ENCODE measurements around the gene SIVA1. TPM values are rescaled to one million over a fixed set of nuclear protein-coding genes. Genes with fewer than 3 reads are reported as not detected.
A peak's percentile ranks its signal among the peaks of the same experiment; 100 is the strongest.

SIVA1 gene
- total and polyA plus RNA-seq, 3 experiments from 2014 or later, result 150 to 227 (median 175) TPM

DNA sequence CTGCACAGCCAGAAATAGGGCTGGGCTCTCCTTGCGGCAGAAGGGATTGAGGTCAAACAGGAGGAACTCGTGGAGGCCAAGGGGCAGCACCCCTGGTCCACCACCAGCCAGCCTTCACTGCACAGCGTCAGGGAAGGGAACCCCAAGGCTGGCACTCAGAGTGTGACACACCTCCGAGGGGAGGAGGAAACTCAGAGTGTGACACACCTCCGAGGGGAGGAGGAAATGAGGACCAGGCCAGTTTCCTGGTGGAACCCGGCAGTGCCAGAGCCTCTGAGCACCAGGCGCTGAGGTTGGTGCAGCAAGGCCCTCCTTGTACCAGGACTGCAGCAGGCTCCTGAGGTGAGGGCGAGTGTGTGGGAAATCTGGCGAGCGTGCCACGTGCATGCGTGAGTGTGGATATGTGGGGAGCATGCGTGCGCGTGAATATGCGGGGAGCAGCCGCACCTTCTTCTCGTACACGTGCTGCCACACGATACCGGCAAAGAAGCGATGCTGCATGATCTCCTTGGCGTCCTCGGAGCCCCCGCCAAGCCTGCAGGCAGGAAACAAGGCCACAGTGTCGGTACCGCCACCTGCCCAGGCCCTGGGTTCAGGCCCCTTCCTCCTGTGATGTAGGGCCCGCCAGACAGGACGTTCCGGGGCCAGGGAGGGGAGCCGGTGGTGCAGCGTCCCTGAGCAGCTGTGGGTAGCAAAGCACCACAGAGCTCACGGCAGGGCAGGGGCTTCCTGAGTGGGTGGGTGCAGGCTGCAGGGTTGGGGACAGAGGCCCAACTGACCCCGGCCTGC lies 19.2 kb downstream of the SIVA1 start:
- Histone ChIP-seq H3K27me3 (ENCODE audit: insufficient read depth, low read length, poor library complexity, severe bottlenecking) (no peaks in the 10 kb centered on the region), H3K36me3 (ENCODE audit: insufficient read depth, low read length) (no peaks in the 10 kb centered on the region), H3K27ac (ENCODE audit: low read depth, low read length) (no peak overlapping the region), H3K4me3 (ENCODE audit: low read length) (no peak overlapping the region), H3K9me3 (ENCODE audit: low read length) (no peaks in the 10 kb centered on the region), H3K4me1 (ENCODE audit: insufficient read depth, low read length) (no peaks in the 10 kb centered on the region)
- Mint-ChIP-seq H3K9me3 (peaks cover 0 to 2% (median 0%) of the 10 kb centered on the region in 5 donors), H3K36me3 (peaks cover 6 to 48% (median 7%) of the 10 kb centered on the region in 3 donors), H3K27me3 (no peaks in the 10 kb centered on the region), H3K4me1 (peaks cover 0 to 15% (median 3%) of the 10 kb centered on the region in 3 donors), H3K27ac (peak overlapping the region in 1 of 8 donors; percentile 50), H3K4me3 (no peak overlapping the region)
- ChIA-PET POLR2A (interaction anchor here (0.6 kb wide), 1 partner anchor 53 kb away, joined by 3 read pairs; no protein-coding TSS in a partner anchor), CTCF (interaction anchor here (8.7 kb wide), 1 partner anchor 55 kb away, joined by 118 read pairs; no protein-coding TSS in a partner anchor)
- DNase-seq, result no peak

- peak overlapping the region in 1 of 8 donors; percentile 6 for H3K27ac Mint-ChIP-seq
- H3K9me3 Mint-ChIP-seq, result peaks cover 0 to 2% (median 0%) of the 10 kb centered on the region in 5 donors
- Histone ChIP-seq H3K27me3 (ENCODE audit: insufficient read depth, low read length, poor library complexity, severe bottlenecking) (no peaks in the 10 kb centered on the region), H3K4me3 (ENCODE audit: low read length) (no peak overlapping the region), H3K4me1 (ENCODE audit: insufficient read depth, low read length) (no peaks in the 10 kb centered on the region), H3K9me3 (ENCODE audit: low read length) (no peaks in the 10 kb centered on the region), H3K27ac (ENCODE audit: low read depth, low read length) (no peak overlapping the region), H3K36me3 (ENCODE audit: insufficient read depth, low read length) (no peaks in the 10 kb centered on the region)
- ChIA-PET POLR2A (no interaction called here), CTCF (interaction anchor here (8.7 kb wide), 1 partner anchor 54 kb away, joined by 118 read pairs; no protein-coding TSS in a partner anchor)
- no peaks in the 10 kb centered on the region for H3K27me3 Mint-ChIP-seq
- H3K36me3 Mint-ChIP-seq, result peaks cover 6 to 49% (median 7%) of the 10 kb centered on the region in 3 donors
- peaks cover 0 to 15% (median 3%) of the 10 kb centered on the region in 3 donors for H3K4me1 Mint-ChIP-seq
- H3K4me3 Mint-ChIP-seq, result no peak overlapping the region
- no peak for DNase-seq
These were observed 20.0 kb downstream of the SIVA1 start for GRCh38 chr14:104772707-104773504.

GRCh38 chr14:104773505-104774452 lies 20.8 kb downstream of the SIVA1 start:
- H3K4me1 ChIP-seq (ENCODE audit: insufficient read depth, low read length), result no peaks in the 10 kb centered on the region
- H3K27ac ChIP-seq (ENCODE audit: low read depth, low read length), result no peak overlapping the region
- H3K4me3 Mint-ChIP-seq, result no peak overlapping the region
- H3K27ac Mint-ChIP-seq, result peak overlapping the region in 1 of 8 donors; percentile 83
- ChIA-PET POLR2A (no interaction called here), CTCF (no interaction called here)
- H3K36me3 ChIP-seq (ENCODE audit: insufficient read depth, low read length), result no peaks in the 10 kb centered on the region
- H3K27me3 Mint-ChIP-seq, result no peaks in the 10 kb centered on the region
- no peak for DNase-seq
- H3K36me3 Mint-ChIP-seq, result peaks cover 6 to 49% (median 7%) of the 10 kb centered on the region in 3 donors
- H3K4me1 Mint-ChIP-seq, result peaks cover 0 to 8% (median 0%) of the 10 kb centered on the region in 3 donors
- H3K9me3 ChIP-seq (ENCODE audit: low read length), result no peaks in the 10 kb centered on the region
- H3K4me3 ChIP-seq (ENCODE audit: low read length), result no peak overlapping the region
- no peaks in the 10 kb centered on the region for H3K27me3 ChIP-seq (ENCODE audit: insufficient read depth, low read length, poor library complexity, severe bottlenecking)
- peaks cover 0 to 2% (median 0%) of the 10 kb centered on the region in 5 donors for H3K9me3 Mint-ChIP-seq

DNA sequence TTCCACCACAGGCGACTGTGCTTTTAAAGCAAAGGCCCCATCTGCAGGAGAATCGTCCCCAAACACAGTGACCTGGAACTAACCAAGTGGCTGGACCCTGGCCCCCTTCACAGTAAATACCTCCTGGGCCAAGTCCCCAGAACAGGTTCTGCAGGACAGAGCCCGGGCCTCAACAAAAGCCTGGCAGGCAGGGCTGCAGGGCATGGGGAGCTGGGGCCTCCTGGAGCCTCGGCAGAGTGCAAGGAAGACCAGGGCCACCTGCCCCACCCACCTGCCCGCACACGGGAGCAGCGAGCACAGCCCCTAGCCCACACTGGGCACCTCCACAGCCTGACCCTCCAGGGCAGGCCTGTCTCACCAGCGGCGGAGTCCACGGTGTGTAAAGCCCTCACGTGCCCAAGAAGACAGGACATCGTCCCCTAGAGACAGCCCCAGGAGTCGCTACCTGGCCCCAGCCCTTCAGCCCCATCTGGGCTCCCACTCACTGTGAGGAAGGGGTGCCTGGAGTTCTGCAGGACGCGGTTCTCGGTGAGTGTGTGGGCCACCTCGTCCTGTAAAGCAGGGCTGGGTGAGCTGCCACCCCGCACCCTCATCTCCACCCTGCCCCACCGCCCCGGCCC lies 21.6 kb downstream of the SIVA1 start:
- no peak overlapping the region for H3K27ac ChIP-seq (ENCODE audit: low read depth, low read length)
- Mint-ChIP-seq H3K36me3 (peaks cover 6 to 48% (median 7%) of the 10 kb centered on the region in 3 donors), H3K27me3 (no peaks in the 10 kb centered on the region), H3K4me3 (no peak overlapping the region), H3K9me3 (peaks cover 0 to 2% (median 0%) of the 10 kb centered on the region in 5 donors), H3K4me1 (peaks cover 0 to 1% (median 0%) of the 10 kb centered on the region in 3 donors), H3K27ac (no peak overlapping the region)
- no peak overlapping the region for H3K4me3 ChIP-seq (ENCODE audit: low read length)
- ChIA-PET CTCF (no interaction called here), POLR2A (no interaction called here)
- no peaks in the 10 kb centered on the region for H3K9me3 ChIP-seq (ENCODE audit: low read length)
- no peak for DNase-seq
- H3K27me3 ChIP-seq (ENCODE audit: insufficient read depth, low read length, poor library complexity, severe bottlenecking), result no peaks in the 10 kb centered on the region
- H3K4me1 ChIP-seq (ENCODE audit: insufficient read depth, low read length), result no peaks in the 10 kb centered on the region
- no peaks in the 10 kb centered on the region for H3K36me3 ChIP-seq (ENCODE audit: insufficient read depth, low read length)

DNA sequence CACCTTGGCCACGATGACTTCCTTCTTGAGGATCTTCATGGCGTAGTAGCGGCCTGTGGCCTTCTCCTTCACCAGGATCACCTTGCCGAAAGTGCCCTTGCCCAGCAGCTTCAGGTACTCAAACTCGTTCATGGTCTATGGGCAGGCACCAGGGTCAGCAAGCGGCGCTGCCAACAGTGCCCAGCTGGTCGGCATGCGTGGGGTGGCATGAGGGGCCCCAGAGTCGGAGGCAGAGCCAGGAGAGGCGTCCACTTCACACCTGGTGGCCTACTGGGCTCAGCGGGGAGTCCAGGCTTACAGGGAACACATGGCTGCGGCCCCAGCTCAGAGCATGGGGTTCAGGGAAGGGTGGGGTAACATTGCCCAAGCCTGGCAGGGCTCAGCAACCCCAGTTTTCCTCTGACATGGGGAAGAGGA lies 22.1 kb downstream of the SIVA1 start:
- H3K4me1 Mint-ChIP-seq, result no peaks in the 10 kb centered on the region
- H3K27me3 ChIP-seq (ENCODE audit: insufficient read depth, low read length, poor library complexity, severe bottlenecking), result no peaks in the 10 kb centered on the region
- CTCF ChIA-PET, result no interaction called here
- H3K27ac Mint-ChIP-seq, result no peak overlapping the region
- peaks cover 6 to 46% (median 7%) of the 10 kb centered on the region in 3 donors for H3K36me3 Mint-ChIP-seq
- H3K4me3 Mint-ChIP-seq, result peak overlapping the region in 1 of 7 donors; percentile 63
- no peak overlapping the region for H3K27ac ChIP-seq (ENCODE audit: low read depth, low read length)
- no peak overlapping the region for H3K4me3 ChIP-seq (ENCODE audit: low read length)
- POLR2A ChIA-PET, result no interaction called here
- H3K4me1 ChIP-seq (ENCODE audit: insufficient read depth, low read length), result no peaks in the 10 kb centered on the region
- H3K36me3 ChIP-seq (ENCODE audit: insufficient read depth, low read length), result no peaks in the 10 kb centered on the region
- no peaks in the 10 kb centered on the region for H3K27me3 Mint-ChIP-seq
- H3K9me3 ChIP-seq (ENCODE audit: low read length), result no peaks in the 10 kb centered on the region
- peaks cover 0 to 2% (median 0%) of the 10 kb centered on the region in 5 donors for H3K9me3 Mint-ChIP-seq
- no peak for DNase-seq

- no peaks in the 10 kb centered on the region for H3K9me3 ChIP-seq (ENCODE audit: low read length)
These were observed 23.5 kb downstream of the SIVA1 start for GRCh38 chr14:104776481-104776880.

More at GRCh38 chr14:104776481-104776880, 23.5 kb downstream of the SIVA1 start:
- Mint-ChIP-seq H3K9me3 (no peaks in the 10 kb centered on the region), H3K36me3 (peaks cover 0 to 39% (median 4%) of the 10 kb centered on the region in 3 donors), H3K27me3 (no peaks in the 10 kb centered on the region), H3K27ac (no peak overlapping the region), H3K4me1 (no peaks in the 10 kb centered on the region), H3K4me3 (no peak overlapping the region)
- Histone ChIP-seq H3K27ac (ENCODE audit: low read depth, low read length) (no peak overlapping the region), H3K27me3 (ENCODE audit: insufficient read depth, low read length, poor library complexity, severe bottlenecking) (no peaks in the 10 kb centered on the region), H3K36me3 (ENCODE audit: insufficient read depth, low read length) (no peaks in the 10 kb centered on the region), H3K4me3 (ENCODE audit: low read length) (no peak overlapping the region), H3K4me1 (ENCODE audit: insufficient read depth, low read length) (no peaks in the 10 kb centered on the region)
- CTCF ChIA-PET, result interaction anchor here (0.9 kb wide), 1 partner anchor 8 kb away, joined by 3 read pairs; no protein-coding TSS in a partner anchor
- no peak for DNase-seq
- POLR2A ChIA-PET, result no interaction called here
